ENCODE results near the gene RAB40A.

The RAB40A gene

DNA sequence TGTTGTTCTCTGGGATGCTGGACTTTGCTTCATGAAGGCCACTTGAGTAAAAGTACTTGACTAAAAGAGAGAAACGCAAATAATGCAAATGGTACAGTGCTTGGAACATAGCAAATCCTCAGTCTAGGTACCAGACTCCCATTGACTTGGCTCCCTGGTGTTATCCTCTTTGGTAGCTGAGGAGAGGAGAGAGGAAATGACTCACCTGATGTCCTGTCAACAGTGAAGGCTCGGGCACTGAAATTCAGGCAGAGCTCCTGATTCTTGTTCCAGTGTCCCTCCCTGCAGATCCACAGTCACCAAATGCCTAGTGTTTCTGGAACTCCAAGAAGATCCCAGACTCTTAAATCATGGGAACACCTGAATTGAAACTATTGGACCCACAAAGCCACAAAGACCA lies 43.5 kb upstream of the RAB40A start:
- Histone ChIP-seq H3K4me3 (ENCODE audit: low read length) (no peak overlapping the region), H3K36me3 (ENCODE audit: control insufficient read depth, low read length) (no peaks in the 10 kb centered on the region), H3F3A (ENCODE audit: control insufficient read depth, insufficient read depth) (no peaks in the 10 kb centered on the region), H3K27me3 (ENCODE audit: control insufficient read depth, low read length) (no peaks in the 10 kb centered on the region), H3K9me2 (replicated peaks; ENCODE audit: control insufficient read depth, low read length) (no peaks in the 10 kb centered on the region), H3K27ac (ENCODE audit: low read depth, low read length) (no peak overlapping the region), H3K9me3 (ENCODE audit: control insufficient read depth, insufficient read depth, low read length) (no peaks in the 10 kb centered on the region), H3K4me1 (ENCODE audit: control insufficient read depth, low read length) (peaks cover 10% of the 10 kb centered on the region), H3K4me2 (ENCODE audit: low read length) (no peak overlapping the region), H4K20me1 (ENCODE audit: control insufficient read depth, insufficient read depth, low read depth, low read length) (no peaks in the 10 kb centered on the region), H3K79me2 (ENCODE audit: control insufficient read depth, low read length) (no peaks in the 10 kb centered on the region)
- TF ChIP-seq EZH2phosphoT487 (IDR thresholded peaks at IDR 0.05; ENCODE audit: borderline replicate concordance, low read length): no peak
- TF ChIP-seq, protein P1, sequence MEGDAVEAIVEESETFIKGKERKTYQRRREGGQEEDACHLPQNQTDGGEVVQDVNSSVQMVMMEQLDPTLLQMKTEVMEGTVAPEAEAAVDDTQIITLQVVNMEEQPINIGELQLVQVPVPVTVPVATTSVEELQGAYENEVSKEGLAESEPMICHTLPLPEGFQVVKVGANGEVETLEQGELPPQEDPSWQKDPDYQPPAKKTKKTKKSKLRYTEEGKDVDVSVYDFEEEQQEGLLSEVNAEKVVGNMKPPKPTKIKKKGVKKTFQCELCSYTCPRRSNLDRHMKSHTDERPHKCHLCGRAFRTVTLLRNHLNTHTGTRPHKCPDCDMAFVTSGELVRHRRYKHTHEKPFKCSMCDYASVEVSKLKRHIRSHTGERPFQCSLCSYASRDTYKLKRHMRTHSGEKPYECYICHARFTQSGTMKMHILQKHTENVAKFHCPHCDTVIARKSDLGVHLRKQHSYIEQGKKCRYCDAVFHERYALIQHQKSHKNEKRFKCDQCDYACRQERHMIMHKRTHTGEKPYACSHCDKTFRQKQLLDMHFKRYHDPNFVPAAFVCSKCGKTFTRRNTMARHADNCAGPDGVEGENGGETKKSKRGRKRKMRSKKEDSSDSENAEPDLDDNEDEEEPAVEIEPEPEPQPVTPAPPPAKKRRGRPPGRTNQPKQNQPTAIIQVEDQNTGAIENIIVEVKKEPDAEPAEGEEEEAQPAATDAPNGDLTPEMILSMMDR (IDR thresholded peaks at IDR 0.05; ENCODE audit: low read depth, low read length, poor library complexity, severe bottlenecking): no peak

DNA sequence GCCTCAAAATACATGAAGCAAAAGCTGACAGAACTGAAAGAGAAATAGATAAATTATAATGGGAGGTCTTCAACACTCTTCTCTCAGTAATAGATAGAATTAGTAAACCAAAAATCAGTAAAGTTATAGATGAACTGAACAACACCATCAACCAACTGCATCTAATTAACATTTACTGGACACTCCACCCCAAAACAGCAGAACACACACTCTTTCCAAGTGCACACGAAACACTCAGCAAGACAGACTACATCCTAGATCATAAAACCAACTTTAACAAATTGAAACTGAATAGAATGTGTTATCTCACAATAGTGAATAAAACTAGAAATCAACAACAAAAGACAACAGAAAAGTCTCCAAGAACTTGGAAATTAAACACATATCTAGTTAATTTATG lies 41.0 kb upstream of the RAB40A start:
- no peaks in the 10 kb centered on the region for H3K36me3 ChIP-seq (ENCODE audit: control insufficient read depth, low read length)
- H3K27me3 ChIP-seq (ENCODE audit: control insufficient read depth, low read length): no peaks in the 10 kb centered on the region
- no peaks in the 10 kb centered on the region for H4K20me1 ChIP-seq (ENCODE audit: control insufficient read depth, insufficient read depth, low read depth, low read length)

DNA sequence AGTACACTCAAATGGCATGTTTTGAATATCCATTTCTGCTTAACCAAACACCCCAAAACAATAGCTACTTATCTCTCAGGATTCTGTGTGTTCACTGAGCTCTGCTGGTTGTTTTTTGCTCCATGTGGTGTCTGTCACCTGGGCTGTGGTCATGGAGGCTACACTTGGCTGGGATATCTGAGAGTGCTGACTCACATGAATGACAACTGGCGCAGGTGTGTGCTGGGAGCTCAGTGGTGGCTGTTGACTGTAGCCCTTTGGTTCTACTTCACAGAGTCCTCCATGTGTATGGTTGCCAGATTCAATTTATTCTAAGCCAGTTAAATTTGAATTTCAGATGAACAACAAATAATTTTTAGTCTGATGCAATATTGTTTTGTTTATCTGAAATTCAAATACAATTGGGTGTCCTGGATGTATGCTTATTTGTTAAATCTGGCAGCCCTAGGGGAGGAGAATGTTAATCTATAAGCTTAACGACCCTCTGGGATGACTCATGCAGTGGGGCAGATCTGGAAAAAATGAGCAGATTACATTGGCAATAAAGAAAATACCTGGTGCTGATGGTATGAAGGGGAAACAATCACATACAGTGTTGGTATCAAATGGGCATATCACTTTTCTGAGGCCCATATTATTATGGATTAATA lies 37.8 kb upstream of the RAB40A start:
- Histone ChIP-seq H3K4me2 (ENCODE audit: low read length) (no peak overlapping the region), H3K27me3 (ENCODE audit: control insufficient read depth, low read length) (no peaks in the 10 kb centered on the region), H3K4me3 (ENCODE audit: low read length) (no peak overlapping the region), H4K20me1 (ENCODE audit: control insufficient read depth, insufficient read depth, low read depth, low read length) (no peaks in the 10 kb centered on the region), H3K4me1 (ENCODE audit: control insufficient read depth, low read length) (peaks cover 7% of the 10 kb centered on the region; the same call in 1 of the 2 replicates), H3K9me2 (replicated peaks; ENCODE audit: control insufficient read depth, low read length) (no peaks in the 10 kb centered on the region), H3K9me3 (ENCODE audit: control insufficient read depth, insufficient read depth, low read length) (no peaks in the 10 kb centered on the region), H3F3A (ENCODE audit: control insufficient read depth, insufficient read depth) (no peaks in the 10 kb centered on the region), H3K36me3 (ENCODE audit: control insufficient read depth, low read length) (no peaks in the 10 kb centered on the region), H3K27ac (ENCODE audit: low read depth, low read length) (no peak overlapping the region), H3K79me2 (ENCODE audit: control insufficient read depth, low read length) (no peaks in the 10 kb centered on the region)
- TF ChIP-seq EZH2phosphoT487 (IDR thresholded peaks at IDR 0.05; ENCODE audit: borderline replicate concordance, low read length): no peak
- TF ChIP-seq, protein P1 (IDR thresholded peaks at IDR 0.05; ENCODE audit: low read depth, low read length, poor library complexity, severe bottlenecking): no peak

More for the DNA sequence above, 41.0 kb upstream of the RAB40A start:
- H3K27ac ChIP-seq (ENCODE audit: low read depth, low read length): no peak overlapping the region
- H3K9me2 ChIP-seq (replicated peaks; ENCODE audit: control insufficient read depth, low read length): no peaks in the 10 kb centered on the region
- H3K4me1 ChIP-seq (ENCODE audit: control insufficient read depth, low read length): peaks cover 3% of the 10 kb centered on the region
- TF ChIP-seq, protein P1 (IDR thresholded peaks at IDR 0.05; ENCODE audit: low read depth, low read length, poor library complexity, severe bottlenecking): no peak
- no peak for TF ChIP-seq EZH2phosphoT487 (IDR thresholded peaks at IDR 0.05; ENCODE audit: borderline replicate concordance, low read length)
- H3K9me3 ChIP-seq (ENCODE audit: control insufficient read depth, insufficient read depth, low read length): no peaks in the 10 kb centered on the region
- no peaks in the 10 kb centered on the region for H3F3A ChIP-seq (ENCODE audit: control insufficient read depth, insufficient read depth)
- no peak overlapping the region for H3K4me3 ChIP-seq (ENCODE audit: low read length)
- no peak overlapping the region for H3K4me2 ChIP-seq (ENCODE audit: low read length)
- H3K79me2 ChIP-seq (ENCODE audit: control insufficient read depth, low read length): no peaks in the 10 kb centered on the region
